Liver (tissue), 9 donors: Measurements from ENCODE around the gene C18orf54. TPM values are rescaled to one million over a fixed set of nuclear protein-coding genes. Genes with fewer than 3 reads are reported as not detected.
"Not testable (repeated sequence)": the region's sequence is repeated elsewhere in the genome, so short reads cannot be mapped to it uniquely, and the experiment has no call there.

ENCODE experiments used
- DNase-seq: peaks from one replicate; pipeline ENCODE4 v3.0.0-alpha.2; 2017; ENCODE audit warnings: low spot score
- H3K27ac ChIP-seq, 2 donors: one replicate each; pipeline ENCODE4 v1.7.0; 2013; ENCODE audit warnings: inconsistent platforms in 2 of 2, low read length in 2 of 2, control low read depth in 1 of 2, low read depth in 1 of 2, mild to moderate bottlenecking in 1 of 2
- H3K27me3 ChIP-seq, 4 donors: one replicate each; pipeline versions ENCODE4 v1.6.1 to v1.7.0; 2013; ENCODE audit warnings: low read length in 3 of 4, inconsistent platforms in 1 of 4, mild to moderate bottlenecking in 1 of 4, moderate library complexity in 1 of 4; ENCODE audit not compliant: control insufficient read depth in 4 of 4, insufficient read depth in 4 of 4
- H3K36me3 ChIP-seq, 4 donors: one replicate each; pipeline versions ENCODE4 v1.6.1 to v1.7.0; 2013; ENCODE audit warnings: low read length in 3 of 4, mild to moderate bottlenecking in 3 of 4, low read depth in 1 of 4, moderate library complexity in 1 of 4; ENCODE audit not compliant: control insufficient read depth in 4 of 4, insufficient read depth in 3 of 4
- H3K4me1 ChIP-seq, 4 donors: one replicate each; pipeline versions ENCODE4 v1.6.1 to v1.7.0; 2013; ENCODE audit warnings: low read length in 3 of 4, mild to moderate bottlenecking in 3 of 4, moderate library complexity in 1 of 4; ENCODE audit not compliant: control insufficient read depth in 4 of 4, insufficient read depth in 4 of 4
- H3K4me3 ChIP-seq, 3 donors: one replicate each; pipeline versions ENCODE4 v1.6.1 to v1.7.0; 2013; ENCODE audit warnings: low read length in 3 of 3, control low read depth in 1 of 3, low read depth in 1 of 3, mild to moderate bottlenecking in 1 of 3
- H3K9ac ChIP-seq, 2 donors: one replicate each; pipeline ENCODE4 v1.7.0; 2013; ENCODE audit warnings: low read length in 2 of 2, mild to moderate bottlenecking in 2 of 2, moderate library complexity in 2 of 2, control low read depth in 1 of 2, low read depth in 1 of 2
- H3K9me3 ChIP-seq, 4 donors: one replicate each; pipeline versions ENCODE4 v1.6.1 to v1.7.0; 2013; ENCODE audit warnings: low read length in 3 of 4; ENCODE audit not compliant: control insufficient read depth in 4 of 4
- EGR1 ChIP-seq, 2 donors: IDR thresholded peaks; 2 replicates each; pipeline ENCODE4 v1.6.1; 2016 to 2018; ENCODE audit warnings: antibody characterized with exemption in 2 of 2, low read depth in 2 of 2
- FOXA1 ChIP-seq: IDR thresholded peaks from 2 replicates; pipeline ENCODE4 v1.6.1; 2016; ENCODE audit warnings: antibody characterized with exemption
- FOXA2 ChIP-seq: IDR thresholded peaks from 2 replicates; pipeline ENCODE4 v1.6.1; 2016; ENCODE audit warnings: antibody characterized with exemption
- GABPA ChIP-seq, 2 donors: IDR thresholded peaks in 1 of 2; conservative IDR thresholded peaks in 1 of 2; 2 replicates each; pipeline ENCODE4 v1.6.1; 2016; ENCODE audit warnings: antibody characterized with exemption in 2 of 2, mild to moderate bottlenecking in 1 of 2, moderate library complexity in 1 of 2
- NR2F2 ChIP-seq: IDR thresholded peaks from 2 replicates; pipeline ENCODE4 v1.6.1; 2016; ENCODE audit warnings: antibody characterized with exemption
- RXRA ChIP-seq, 2 donors: IDR thresholded peaks; 2 replicates each; pipeline ENCODE4 v1.6.1; 2017 to 2018; ENCODE audit warnings: antibody characterized with exemption in 2 of 2, mild to moderate bottlenecking in 1 of 2
- TAF1 ChIP-seq: conservative IDR thresholded peaks from 2 replicates; pipeline ENCODE4 v1.6.1; 2016; ENCODE audit warnings: antibody characterized with exemption, mild to moderate bottlenecking
- YY1 ChIP-seq: IDR thresholded peaks from 2 replicates; pipeline ENCODE4 v1.6.1; 2016; ENCODE audit warnings: antibody characterized with exemption, mild to moderate bottlenecking
- WGBS: extraction: QIAGEN DNeasy Blood & Tissue Kit; methylation state at CpG from one replicate; pipeline ENCODE4 v1.1.7; 2013; 5-methylcytosine and 5-hydroxymethylcytosine counted together
- polyA plus RNA-seq, 2 donors: library from polyadenylated mRNA; stranded (reverse) in 1 of 2; unstranded in 1 of 2; fragments of 200-250 nt in 1 of 2; fragments of >200 nt in 1 of 2; fragmentation: Nextera tagmentation in 1 of 2; extraction: Ambion mirVana in 1 of 2; gene quantifications; one replicate each; pipeline versions ENCODE4 v1.2.1 to v1.2.3, GENCODE V29; 2013 to 2015
- total RNA-seq, 2 donors: library from RNA; depleted of rRNA; stranded (reverse); fragments of >200 nt; gene quantifications; one replicate each; pipeline ENCODE4 v1.2.3, GENCODE V29; 2014
- TF ChIP-seq, protein P1 (sequence below): IDR thresholded peaks from 2 replicates; pipeline ENCODE4 v1.6.1; 2016; ENCODE audit warnings: antibody characterized with exemption
- TF ChIP-seq, protein P2 (sequence below): IDR thresholded peaks from 2 replicates; pipeline ENCODE4 v1.6.1; 2016; ENCODE audit warnings: antibody characterized with exemption
- TF ChIP-seq, protein P3 (sequence below): IDR thresholded peaks from 2 replicates; pipeline ENCODE4 v1.6.1; 2016; ENCODE audit warnings: antibody characterized with exemption
- donor health status: healthy.
- donor health status: healthy.
- donor health status: healthy.
- donor health status: healthy.
- donor health status: healthy.

C18orf54 gene
- total and polyA plus RNA-seq, 4 donors = 0.21 to 4.9 (median 0.33) TPM

DNA sequence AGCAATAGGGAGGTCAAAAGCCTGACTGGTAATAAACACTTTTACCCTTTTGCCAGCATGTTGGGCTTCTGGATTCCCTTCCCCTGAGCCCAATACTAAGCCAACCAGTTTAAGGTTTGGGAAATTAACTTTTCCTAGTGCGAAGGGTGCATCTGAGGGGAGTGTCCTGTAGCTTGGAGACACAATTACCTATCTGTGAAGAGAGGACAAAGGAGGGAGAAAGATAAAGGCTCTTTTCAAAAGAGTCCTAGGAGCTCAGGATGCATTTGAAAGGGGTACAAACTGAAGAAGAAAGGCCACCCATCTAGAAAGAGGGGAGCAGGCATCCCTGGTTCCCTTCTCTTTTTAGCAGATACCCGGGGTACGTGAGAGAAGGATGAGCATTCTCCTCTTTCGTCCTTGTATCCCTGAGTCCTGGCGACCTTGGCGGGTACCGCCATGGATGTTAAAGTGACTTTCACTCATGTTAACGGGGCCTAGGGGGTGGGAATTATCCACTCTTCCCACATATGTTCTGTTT, 25.1 kb downstream of the C18orf54 start:
- TF ChIP-seq, protein P1, sequence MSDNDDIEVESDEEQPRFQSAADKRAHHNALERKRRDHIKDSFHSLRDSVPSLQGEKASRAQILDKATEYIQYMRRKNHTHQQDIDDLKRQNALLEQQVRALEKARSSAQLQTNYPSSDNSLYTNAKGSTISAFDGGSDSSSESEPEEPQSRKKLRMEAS = no peak
- no peak for TF ChIP-seq FOXA1
- TF ChIP-seq, protein P2, sequence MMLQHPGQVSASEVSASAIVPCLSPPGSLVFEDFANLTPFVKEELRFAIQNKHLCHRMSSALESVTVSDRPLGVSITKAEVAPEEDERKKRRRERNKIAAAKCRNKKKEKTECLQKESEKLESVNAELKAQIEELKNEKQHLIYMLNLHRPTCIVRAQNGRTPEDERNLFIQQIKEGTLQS = no peak
- no peak for TF ChIP-seq FOXA2
- no peak for TF ChIP-seq NR2F2
- TF ChIP-seq, protein P3, sequence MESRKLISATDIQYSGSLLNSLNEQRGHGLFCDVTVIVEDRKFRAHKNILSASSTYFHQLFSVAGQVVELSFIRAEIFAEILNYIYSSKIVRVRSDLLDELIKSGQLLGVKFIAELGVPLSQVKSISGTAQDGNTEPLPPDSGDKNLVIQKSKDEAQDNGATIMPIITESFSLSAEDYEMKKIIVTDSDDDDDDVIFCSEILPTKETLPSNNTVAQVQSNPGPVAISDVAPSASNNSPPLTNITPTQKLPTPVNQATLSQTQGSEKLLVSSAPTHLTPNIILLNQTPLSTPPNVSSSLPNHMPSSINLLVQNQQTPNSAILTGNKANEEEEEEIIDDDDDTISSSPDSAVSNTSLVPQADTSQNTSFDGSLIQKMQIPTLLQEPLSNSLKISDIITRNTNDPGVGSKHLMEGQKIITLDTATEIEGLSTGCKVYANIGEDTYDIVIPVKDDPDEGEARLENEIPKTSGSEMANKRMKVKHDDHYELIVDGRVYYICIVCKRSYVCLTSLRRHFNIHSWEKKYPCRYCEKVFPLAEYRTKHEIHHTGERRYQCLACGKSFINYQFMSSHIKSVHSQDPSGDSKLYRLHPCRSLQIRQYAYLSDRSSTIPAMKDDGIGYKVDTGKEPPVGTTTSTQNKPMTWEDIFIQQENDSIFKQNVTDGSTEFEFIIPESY = no peak
- no peak for TF ChIP-seq TAF1
- no peak for TF ChIP-seq GABPA (IDR thresholded peaks at IDR 0.05 in 1 of 2, conservative IDR thresholded peaks at IDR 0.05 in 1 of 2)
- TF ChIP-seq YY1 = no peak
- TF ChIP-seq EGR1 (IDR thresholded peaks at IDR 0.05; ENCODE audit: low read depth in 2 of 2) = no peak
- WGBS = 89% methylated on average over 8 of the region's 8 CpGs
- Histone ChIP-seq H3K9ac (no peak overlapping the region), H3K36me3 (peaks cover 0 to 2% (median 0%) of the 10 kb centered on the region in 4 donors), H3K27me3 (no peaks in the 10 kb centered on the region), H3K4me3 (no peak overlapping the region), H3K27ac (no peak overlapping the region), H3K4me1 (no peaks in the 10 kb centered on the region), H3K9me3 (no peaks in the 10 kb centered on the region)
- no peak for DNase-seq

DNA sequence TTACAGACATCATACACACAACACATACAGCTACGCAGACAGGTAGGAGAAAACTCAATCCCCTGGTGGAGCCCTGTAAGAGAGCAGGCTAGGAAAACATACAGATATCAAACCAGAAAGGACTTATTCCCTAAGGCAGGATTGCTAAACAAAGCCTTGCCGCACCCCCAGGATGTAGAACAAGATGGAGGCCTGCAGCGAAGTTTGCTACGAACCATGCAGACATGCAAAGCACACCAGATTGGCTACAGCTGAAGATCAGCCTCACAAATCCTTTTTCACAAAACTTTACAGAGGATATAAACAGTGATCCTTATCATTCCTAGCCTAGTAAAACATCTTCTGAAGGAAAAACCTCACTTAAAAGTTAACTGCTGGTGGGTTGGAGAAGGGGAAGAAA, 28.3 kb downstream of the C18orf54 start:
- H3K4me3 ChIP-seq = no peak overlapping the region
- WGBS = 79% methylated on average over 4 of the region's 4 CpGs
- H3K36me3 ChIP-seq = no peaks in the 10 kb centered on the region
- no peak overlapping the region for H3K27ac ChIP-seq
- TF ChIP-seq, protein P1 = no peak
- no peak for TF ChIP-seq RXRA (IDR thresholded peaks at IDR 0.05)
- no peak for TF ChIP-seq YY1
- H3K9ac ChIP-seq = no peak overlapping the region
- no peaks in the 10 kb centered on the region for H3K9me3 ChIP-seq
- no peaks in the 10 kb centered on the region for H3K4me1 ChIP-seq
- DNase-seq = no peak
- H3K27me3 ChIP-seq = peaks cover 0 to 3% (median 0%) of the 10 kb centered on the region in 4 donors

DNA sequence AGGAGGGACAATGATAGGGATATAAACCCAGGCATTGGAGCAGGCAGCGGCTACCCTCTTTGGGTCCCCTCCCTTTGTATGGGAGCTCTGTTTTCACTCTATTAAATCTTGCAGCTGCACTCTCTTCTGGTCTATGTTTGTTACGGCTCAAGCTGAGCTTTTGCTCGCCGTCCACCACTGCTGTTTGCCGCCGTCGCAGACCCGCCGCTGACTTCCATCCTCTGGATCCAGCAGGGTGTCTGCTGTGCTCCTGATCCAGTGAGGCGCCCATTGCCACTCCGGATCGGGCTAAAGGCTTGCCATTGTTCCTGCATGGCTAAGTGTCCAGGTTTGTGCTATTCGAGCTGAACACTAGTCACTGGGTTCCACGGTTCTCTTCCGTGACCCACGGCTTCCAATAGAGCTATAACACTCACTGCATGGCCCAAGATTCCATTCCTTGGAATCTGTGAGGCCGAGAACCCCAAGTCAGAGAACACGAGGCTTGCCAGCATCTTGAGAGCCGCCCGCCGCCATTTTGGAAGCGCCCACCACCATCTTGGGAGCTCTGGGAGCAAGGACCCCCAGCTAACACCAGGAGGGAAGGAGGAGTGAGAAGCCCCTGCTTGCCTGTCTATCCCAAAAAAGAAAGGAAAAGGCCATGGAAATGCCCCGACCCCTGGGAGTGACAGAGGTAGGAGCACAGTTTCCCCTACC, 29.2 kb downstream of the C18orf54 start:
- not testable (repeated sequence) for H3K9me3 ChIP-seq, H3K36me3 ChIP-seq, H3K27me3 ChIP-seq, DNase-seq, H3K4me1 ChIP-seq, H3K4me3 ChIP-seq, H3K9ac ChIP-seq, H3K27ac ChIP-seq
- 93% methylated on average over 23 of the region's 23 CpGs for WGBS
